T-helper 17 cell (primary cell): ENCODE data around the gene NAV2. TPM values are rescaled to one million over a fixed set of nuclear protein-coding genes. Genes with fewer than 3 reads are reported as not detected.

Source experiments
- ATAC-seq: fragments of 150-1000 bp; cut with Tn5 transposase; 2 replicates; pipeline ENCODE4 v1.10.0; 2021; ENCODE audit warnings: mild to moderate bottlenecking, moderate library complexity
- DNase-seq, 3 donors: peaks; one replicate each; pipeline versions ENCODE4 v3.0.0 to v3.0.0-alpha.2; 2020 to 2021
- H3K9me3 ChIP-seq: one replicate; pipeline ENCODE4 v1.7.0; 2013; ENCODE audit warnings: low read length, mild to moderate bottlenecking; ENCODE audit not compliant: control insufficient read depth, poor library complexity, severe bottlenecking
- H3K27ac Mint-ChIP-seq: one replicate; pipeline ENCODE4 v1.8.0; 2022; ENCODE audit warnings: mild to moderate bottlenecking, moderate library complexity, mixed read lengths
- H3K27me3 Mint-ChIP-seq: one replicate; pipeline ENCODE4 v1.8.0; 2022; ENCODE audit warnings: mixed read lengths
- H3K36me3 Mint-ChIP-seq: one replicate; pipeline ENCODE4 v1.8.0; 2022; ENCODE audit warnings: low read depth, mixed read lengths
- H3K4me1 Mint-ChIP-seq: one replicate; pipeline ENCODE4 v1.8.0; 2022; ENCODE audit warnings: mild to moderate bottlenecking, mixed read lengths
- H3K4me3 Mint-ChIP-seq: one replicate; pipeline ENCODE4 v1.8.0; 2022; ENCODE audit warnings: mild to moderate bottlenecking, moderate library complexity, mixed read lengths
- total RNA-seq, 4 donors: library from RNA in 2 of 4; stranded (reverse) in 2 of 4; gene quantifications; one replicate each; pipeline ENCODE4 v1.2.3 and lab custom pipeline; 2022 to 2026

Gene NAV2
- total RNA-seq, 2 donors from 2014 or later = 0.96 to 1.3 TPM

- peaks cover 19% of the 10 kb centered on the region for H3K27me3 Mint-ChIP-seq
- H3K9me3 ChIP-seq = no peaks in the 10 kb centered on the region
- no peak for ATAC-seq
- H3K27ac Mint-ChIP-seq = no peak overlapping the region
- no peaks in the 10 kb centered on the region for H3K36me3 Mint-ChIP-seq
- DNase-seq = no peak
- H3K4me3 Mint-ChIP-seq = no peak overlapping the region
- peaks cover 6% of the 10 kb centered on the region for H3K4me1 Mint-ChIP-seq
These were observed 235.0 kb downstream of the NAV2 start for GRCh38 chr11:19947537-19948114.

GRCh38 chr11:19949606-19950005 lies 237.0 kb downstream of the NAV2 start:
- H3K4me1 Mint-ChIP-seq = peaks cover 6% of the 10 kb centered on the region
- ATAC-seq = no peak
- H3K4me3 Mint-ChIP-seq = no peak overlapping the region

GRCh38 chr11:19951558-19952115 lies 239.0 kb downstream of the NAV2 start:
- ATAC-seq (peak; percentile 72), DNase-seq (no peak)
- Mint-ChIP-seq H3K4me3 (peak overlapping the region; percentile 81), H3K4me1 (peaks cover 6% of the 10 kb centered on the region), H3K36me3 (peaks cover 3% of the 10 kb centered on the region), H3K27ac (no peak overlapping the region), H3K27me3 (peaks cover 27% of the 10 kb centered on the region)
- no peaks in the 10 kb centered on the region for H3K9me3 ChIP-seq

More at GRCh38 chr11:19949606-19950005, 237.0 kb downstream of the NAV2 start:
- Mint-ChIP-seq H3K27me3 (peaks cover 26% of the 10 kb centered on the region), H3K27ac (no peak overlapping the region), H3K36me3 (no peaks in the 10 kb centered on the region)
- H3K9me3 ChIP-seq = no peaks in the 10 kb centered on the region
- DNase-seq = no peak

- H3K9me3 ChIP-seq = no peaks in the 10 kb centered on the region
- H3K27ac Mint-ChIP-seq = no peak overlapping the region
- peak overlapping the region; percentile 81 for H3K4me3 Mint-ChIP-seq
- peaks cover 3% of the 10 kb centered on the region for H3K36me3 Mint-ChIP-seq
- H3K4me1 Mint-ChIP-seq = peaks cover 6% of the 10 kb centered on the region
- no peak for ATAC-seq
- H3K27me3 Mint-ChIP-seq = peaks cover 27% of the 10 kb centered on the region
- no peak for DNase-seq
These were observed 239.5 kb downstream of the NAV2 start for GRCh38 chr11:19952116-19952605.

GRCh38 chr11:19952911-19953310 lies 240.3 kb downstream of the NAV2 start:
- peaks cover 6% of the 10 kb centered on the region for H3K4me1 Mint-ChIP-seq
- H3K27me3 Mint-ChIP-seq = peaks cover 27% of the 10 kb centered on the region
- no peak overlapping the region for H3K27ac Mint-ChIP-seq
- ATAC-seq = no peak
- H3K4me3 Mint-ChIP-seq = no peak overlapping the region
- H3K9me3 ChIP-seq = no peaks in the 10 kb centered on the region
- peaks cover 3% of the 10 kb centered on the region for H3K36me3 Mint-ChIP-seq
- DNase-seq = no peak

GRCh38 chr11:19953336-19953735 lies 240.7 kb downstream of the NAV2 start:
- Mint-ChIP-seq H3K27ac (no peak overlapping the region), H3K36me3 (peaks cover 3% of the 10 kb centered on the region), H3K4me1 (peaks cover 6% of the 10 kb centered on the region), H3K27me3 (peaks cover 27% of the 10 kb centered on the region), H3K4me3 (no peak overlapping the region)
- no peak for DNase-seq
- no peak for ATAC-seq
- no peaks in the 10 kb centered on the region for H3K9me3 ChIP-seq

GRCh38 chr11:19953909-19954308 lies 241.3 kb downstream of the NAV2 start:
- no peak for ATAC-seq
- peaks cover 27% of the 10 kb centered on the region for H3K27me3 Mint-ChIP-seq
- H3K36me3 Mint-ChIP-seq = peaks cover 3% of the 10 kb centered on the region
- peaks cover 6% of the 10 kb centered on the region for H3K4me1 Mint-ChIP-seq
- no peak for DNase-seq
- H3K4me3 Mint-ChIP-seq = no peak overlapping the region
- H3K9me3 ChIP-seq = no peaks in the 10 kb centered on the region
- H3K27ac Mint-ChIP-seq = no peak overlapping the region

- H3K4me1 Mint-ChIP-seq = peaks cover 6% of the 10 kb centered on the region
- H3K36me3 Mint-ChIP-seq = peaks cover 3% of the 10 kb centered on the region
- no peak overlapping the region for H3K4me3 Mint-ChIP-seq
- no peak for ATAC-seq
- H3K27ac Mint-ChIP-seq = no peak overlapping the region
- no peak for DNase-seq
- H3K27me3 Mint-ChIP-seq = peaks cover 23% of the 10 kb centered on the region
- no peaks in the 10 kb centered on the region for H3K9me3 ChIP-seq
These were observed 242.3 kb downstream of the NAV2 start for GRCh38 chr11:19954899-19955298.

- no peaks in the 10 kb centered on the region for H3K9me3 ChIP-seq
These were observed 243.0 kb downstream of the NAV2 start for GRCh38 chr11:19955660-19956059.

GRCh38 chr11:19956228-19956627 lies 243.6 kb downstream of the NAV2 start:
- Mint-ChIP-seq H3K4me1 (peaks cover 6% of the 10 kb centered on the region), H3K4me3 (no peak overlapping the region), H3K27me3 (peaks cover 23% of the 10 kb centered on the region), H3K36me3 (peaks cover 3% of the 10 kb centered on the region), H3K27ac (no peak overlapping the region)
- no peak for ATAC-seq
- no peak for DNase-seq
- no peaks in the 10 kb centered on the region for H3K9me3 ChIP-seq

More at GRCh38 chr11:19955660-19956059, 243.0 kb downstream of the NAV2 start:
- ATAC-seq (no peak), DNase-seq (no peak)
- H3K4me3 Mint-ChIP-seq = no peak overlapping the region
- peaks cover 6% of the 10 kb centered on the region for H3K4me1 Mint-ChIP-seq
- peaks cover 3% of the 10 kb centered on the region for H3K36me3 Mint-ChIP-seq
- H3K27ac Mint-ChIP-seq = no peak overlapping the region
- H3K27me3 Mint-ChIP-seq = peaks cover 23% of the 10 kb centered on the region

GRCh38 chr11:19957294-19957943 lies 244.8 kb downstream of the NAV2 start:
- H3K9me3 ChIP-seq = no peaks in the 10 kb centered on the region
- Mint-ChIP-seq H3K36me3 (peaks cover 3% of the 10 kb centered on the region), H3K27ac (peak overlapping the region; percentile 43), H3K4me3 (no peak overlapping the region), H3K27me3 (peaks cover 18% of the 10 kb centered on the region), H3K4me1 (no peaks in the 10 kb centered on the region)
- DNase-seq = no peak
- no peak for ATAC-seq

GRCh38 chr11:19958204-19958603 lies 245.6 kb downstream of the NAV2 start:
- H3K9me3 ChIP-seq = no peaks in the 10 kb centered on the region
- H3K4me1 Mint-ChIP-seq = no peaks in the 10 kb centered on the region
- no peak overlapping the region for H3K27ac Mint-ChIP-seq
- H3K36me3 Mint-ChIP-seq = peaks cover 3% of the 10 kb centered on the region
- no peak overlapping the region for H3K4me3 Mint-ChIP-seq
- DNase-seq = no peak
- H3K27me3 Mint-ChIP-seq = peaks cover 16% of the 10 kb centered on the region
- ATAC-seq = no peak

- no peaks in the 10 kb centered on the region for H3K4me1 Mint-ChIP-seq
- H3K9me3 ChIP-seq = no peaks in the 10 kb centered on the region
- no peak overlapping the region for H3K4me3 Mint-ChIP-seq
- peaks cover 3% of the 10 kb centered on the region for H3K36me3 Mint-ChIP-seq
- H3K27ac Mint-ChIP-seq = no peak overlapping the region
- ATAC-seq (no peak), DNase-seq (no peak)
- H3K27me3 Mint-ChIP-seq = peaks cover 12% of the 10 kb centered on the region
These were observed 246.6 kb downstream of the NAV2 start for GRCh38 chr11:19959210-19959609.
